Sciatic nerve (tissue), 2 donors: Measurements from ENCODE around the gene UNC79. TPM values are rescaled to one million over a fixed set of nuclear protein-coding genes. Genes with fewer than 3 reads are reported as not detected.
A peak's percentile ranks its signal among the peaks of the same experiment; 100 is the strongest.

Experiments used
- ATAC-seq: fragments of 200-7000 bp; cut with Tn5 transposase; one replicate; pipeline ENCODE4 v1.9.1; 2020; ENCODE audit warnings: mild to moderate bottlenecking, moderate library complexity
- DNase-seq: peaks from one replicate; pipeline ENCODE4 v3.0.0-alpha.2; 2020; ENCODE audit warnings: low spot score
- intact Hi-C: fragments of 100-400 bp; cut with DNase I; formaldehyde crosslinking; loops from one replicate; pipeline ENCODE4 v1.14.2; 2022
- total RNA-seq: library from RNA; stranded (reverse); fragmentation: NEBNext Ultra II Directional; extraction: Animal tissue kit (Norgen Biotek cat#: 25700); gene quantifications from one replicate; pipeline ENCODE4 v1.2.1, GENCODE V29; 2021
- donor health status: DM: no; HTN: no; CAD: no.
- donor health status: DM: no; HTN: no; CAD: no.

UNC79 gene
- total RNA-seq, 1 donor from 2014 or later, result 0.62 TPM

- peak; percentile 29 for ATAC-seq
- intact Hi-C loops, result loop anchor here (10.0 kb wide), 1 partner anchor 51 kb away; the partner anchor contains the start of gene PRIMA1
Observed at GRCh38 chr14:93734086-93734822, 303.5 kb downstream of the UNC79 start.

GRCh38 chr14:93735206-93735605 is 304.5 kb downstream of the UNC79 start:
- intact Hi-C loops, result loop anchor here (10.0 kb wide), 1 partner anchor 50 kb away; the partner anchor contains the start of gene PRIMA1
- DNase-seq, result no peak

More at GRCh38 chr14:93734086-93734822, 303.5 kb downstream of the UNC79 start:
- no peak for DNase-seq

GRCh38 chr14:93736378-93737014 is 305.8 kb downstream of the UNC79 start:
- no peak for ATAC-seq

More at GRCh38 chr14:93735206-93735605, 304.5 kb downstream of the UNC79 start:
- no peak for ATAC-seq

GRCh38 chr14:93737634-93738033 is 306.9 kb downstream of the UNC79 start:
- no peak for DNase-seq
- intact Hi-C loops, result loop anchor here (10.0 kb wide), 1 partner anchor 47 kb away; the partner anchor contains the start of gene PRIMA1
- ATAC-seq, result no peak

More at GRCh38 chr14:93736378-93737014, 305.8 kb downstream of the UNC79 start:
- no peak for DNase-seq
- intact Hi-C loops, result loop anchor here (10.0 kb wide), 1 partner anchor 48 kb away; the partner anchor contains the start of gene PRIMA1

GRCh38 chr14:93741556-93742230 is 311.0 kb downstream of the UNC79 start:
- DNase-seq, result no peak
- no peak for ATAC-seq
- intact Hi-C loops, result no loop called here

GRCh38 chr14:93742761-93743160 is 312.0 kb downstream of the UNC79 start:
- no peak for DNase-seq
- ATAC-seq, result no peak
- intact Hi-C loops, result no loop called here

GRCh38 chr14:93743270-93744060 is 312.7 kb downstream of the UNC79 start:
- ATAC-seq (no peak), DNase-seq (no peak)
- intact Hi-C loops, result no loop called here

GRCh38 chr14:93744176-93744575 is 313.4 kb downstream of the UNC79 start:
- intact Hi-C loops, result no loop called here
- ATAC-seq (peak; percentile 13), DNase-seq (no peak)

- intact Hi-C loops, result no loop called here
- DNase-seq (no peak), ATAC-seq (no peak)
Observed at GRCh38 chr14:93744876-93745275, 314.1 kb downstream of the UNC79 start.

GRCh38 chr14:93745603-93746273 is 315.0 kb downstream of the UNC79 start:
- ATAC-seq (no peak), DNase-seq (no peak)
- intact Hi-C loops, result no loop called here

- no peak for DNase-seq
- intact Hi-C loops, result no loop called here
- ATAC-seq, result no peak
Observed at GRCh38 chr14:93747102-93747501, 316.4 kb downstream of the UNC79 start.

GRCh38 chr14:93747560-93747959 is 316.8 kb downstream of the UNC79 start:
- DNase-seq, result no peak
- no peak for ATAC-seq
- intact Hi-C loops, result no loop called here

- ATAC-seq, result peak; percentile 18
Observed at GRCh38 chr14:93748208-93749075, 317.7 kb downstream of the UNC79 start.

GRCh38 chr14:93749076-93749420 is 318.3 kb downstream of the UNC79 start:
- ATAC-seq, result no peak
- intact Hi-C loops, result no loop called here
- no peak for DNase-seq

More at GRCh38 chr14:93748208-93749075, 317.7 kb downstream of the UNC79 start:
- intact Hi-C loops, result no loop called here
- no peak for DNase-seq

GRCh38 chr14:93751946-93752655 is 321.4 kb downstream of the UNC79 start:
- DNase-seq (no peak), ATAC-seq (no peak)
- intact Hi-C loops, result no loop called here

- intact Hi-C loops, result no loop called here
- DNase-seq (peak; percentile 75), ATAC-seq (peak; percentile 80)
Observed at GRCh38 chr14:93752980-93753561, 322.3 kb downstream of the UNC79 start.

- no peak for DNase-seq
- no peak for ATAC-seq
- intact Hi-C loops, result no loop called here
Observed at GRCh38 chr14:93753647-93754046, 322.9 kb downstream of the UNC79 start.
